Stromal cell of bone marrow (primary cell): ENCODE results near the gene SYNJ2BP.
"Not testable (repeated sequence)": the region's sequence is repeated elsewhere in the genome, so short reads cannot be mapped to it uniquely, and the experiment has no call there.

Experiments
- DNase-seq: peaks from one replicate; pipeline ENCODE4 v3.0.0-alpha.2; 2012; ENCODE audit warnings: low read depth

The SYNJ2BP gene, protein sequence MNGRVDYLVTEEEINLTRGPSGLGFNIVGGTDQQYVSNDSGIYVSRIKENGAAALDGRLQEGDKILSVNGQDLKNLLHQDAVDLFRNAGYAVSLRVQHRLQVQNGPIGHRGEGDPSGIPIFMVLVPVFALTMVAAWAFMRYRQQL

DNA sequence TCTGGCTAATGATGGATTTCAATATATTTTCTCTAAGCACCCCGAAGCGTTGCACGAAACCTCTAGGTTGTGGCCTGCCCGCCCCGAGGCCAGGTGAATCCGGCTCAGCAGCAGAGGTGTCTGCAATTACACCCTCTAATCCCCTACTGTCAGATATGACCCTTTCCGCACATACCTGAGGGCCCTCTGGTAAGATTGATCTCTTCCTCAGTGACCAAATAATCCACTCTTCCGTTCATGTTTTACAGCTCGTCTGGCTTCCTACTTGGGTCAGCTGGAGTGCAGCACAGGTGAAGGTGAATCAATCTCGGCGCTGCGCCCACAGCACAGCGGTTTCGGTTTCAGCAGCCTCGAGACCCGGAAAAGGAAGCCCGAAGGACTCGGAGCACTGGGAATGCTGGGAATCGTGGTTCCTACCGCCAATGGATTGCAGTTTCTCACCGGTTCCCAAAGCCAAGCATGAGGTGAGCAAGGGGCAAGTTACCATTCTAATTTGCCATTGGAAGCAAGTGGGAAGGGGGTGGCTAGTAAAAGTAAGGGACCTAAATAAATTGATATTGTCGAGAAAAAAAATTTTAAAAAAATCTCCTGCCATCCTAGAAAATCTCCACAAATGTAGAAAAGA, at the start of gene SYNJ2BP:
Gene SYNJ2BP, minus strand, starts transcription at position 366 of the 625 bp plus-strand sequence. Its CDS starts 127 bp downstream, at position 239.
- peak; percentile 47 for DNase-seq

DNA sequence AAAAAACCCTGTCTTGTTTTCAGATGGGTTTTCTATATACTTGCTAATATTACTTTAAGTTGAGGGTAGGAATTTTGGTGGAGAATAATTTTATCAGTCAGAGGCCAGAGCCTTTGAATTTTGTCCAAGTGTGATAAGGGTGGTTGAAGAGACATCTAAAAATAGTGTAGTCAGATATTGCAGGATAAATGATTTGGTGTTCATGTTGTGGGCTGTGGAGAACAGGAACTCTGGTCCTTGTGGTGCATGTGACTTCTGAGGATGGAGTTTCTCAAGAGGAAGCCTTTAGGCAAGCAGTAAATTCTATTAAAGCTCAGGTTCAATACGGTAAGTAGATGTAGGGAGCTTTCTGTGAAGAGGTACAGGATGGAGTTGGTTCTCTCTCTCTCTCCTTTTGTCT, 37.8 kb upstream of the SYNJ2BP start:
- no peak for DNase-seq

DNA sequence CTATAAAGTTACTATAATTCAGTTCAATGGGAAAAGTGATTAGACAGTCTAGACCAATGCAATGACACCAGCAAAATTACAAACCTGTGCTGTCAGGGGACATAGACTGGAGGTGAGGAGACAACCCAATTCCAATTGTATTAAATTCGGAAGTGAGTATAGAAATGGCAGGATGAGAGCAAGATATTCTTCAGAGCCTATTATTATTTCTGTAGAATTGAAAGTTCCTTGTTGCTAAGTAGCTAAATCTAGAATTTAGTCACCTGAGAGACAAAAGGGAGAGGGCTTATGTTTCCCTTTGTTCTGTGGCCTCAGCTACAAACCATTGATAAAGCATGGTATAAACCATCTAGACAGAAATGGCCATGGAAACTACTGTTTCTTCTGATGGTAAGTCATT, 35.0 kb upstream of the SYNJ2BP start, which contains the start of gene ADAM21:
Gene ADAM21, plus strand, starts transcription at position 301 of the 400 bp plus-strand sequence. CDS start 5,326 bp downstream, outside the sequence.
- DNase-seq = no peak

DNA sequence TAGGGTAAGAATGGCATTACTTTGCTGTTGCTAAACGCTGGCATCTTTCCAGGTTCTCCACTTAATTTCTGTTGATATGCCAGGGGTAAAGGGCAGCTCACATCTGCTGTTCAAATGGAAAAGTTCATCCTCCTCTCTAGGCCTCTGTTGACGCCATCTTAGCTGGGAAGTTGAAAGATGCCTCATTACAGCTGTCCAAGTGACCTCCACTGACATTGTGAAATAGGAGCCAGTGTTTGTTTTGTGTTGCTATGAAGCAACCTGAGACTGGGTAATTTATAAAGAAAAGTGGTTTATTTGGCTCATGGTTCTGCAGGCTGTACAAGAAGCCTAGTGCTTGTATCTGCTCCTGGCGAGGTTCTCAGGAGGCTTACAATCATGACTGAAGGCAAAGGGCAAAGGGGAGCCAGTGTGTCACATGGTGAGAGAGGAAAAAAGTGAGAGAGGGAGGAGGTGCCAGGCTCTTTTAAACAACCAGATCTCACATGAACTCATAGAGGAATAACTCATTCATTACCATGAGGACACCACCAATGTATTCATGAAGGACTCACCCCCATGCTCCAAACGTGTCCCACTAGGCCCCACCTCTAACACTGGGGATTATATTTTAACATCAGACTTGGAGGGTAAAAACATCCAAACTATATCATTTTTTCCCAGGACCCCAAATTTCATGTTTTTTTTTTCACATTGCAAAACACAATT, 31.9 kb upstream of the SYNJ2BP start:
- DNase-seq = peak; percentile 18

DNA sequence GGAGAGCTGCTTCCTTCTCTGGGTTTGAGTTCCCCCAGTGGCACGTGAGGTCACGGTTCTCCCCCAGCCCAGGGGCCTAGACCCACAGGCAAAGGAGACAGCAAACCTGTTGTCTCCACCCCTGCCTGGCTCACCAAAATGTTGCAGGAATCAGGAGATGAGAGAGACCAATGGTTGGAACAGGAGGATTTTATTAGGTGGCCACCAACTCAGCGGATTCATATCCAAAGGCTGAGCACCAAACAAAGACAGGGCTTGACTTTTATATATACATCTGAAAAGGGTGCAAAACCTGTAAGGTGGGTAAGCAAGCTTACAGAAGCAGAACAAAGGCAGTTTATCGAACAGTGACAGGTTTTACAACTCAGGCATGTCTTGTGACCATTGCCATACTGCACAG, 25.9 kb upstream of the SYNJ2BP start:
- no peak for DNase-seq

DNA sequence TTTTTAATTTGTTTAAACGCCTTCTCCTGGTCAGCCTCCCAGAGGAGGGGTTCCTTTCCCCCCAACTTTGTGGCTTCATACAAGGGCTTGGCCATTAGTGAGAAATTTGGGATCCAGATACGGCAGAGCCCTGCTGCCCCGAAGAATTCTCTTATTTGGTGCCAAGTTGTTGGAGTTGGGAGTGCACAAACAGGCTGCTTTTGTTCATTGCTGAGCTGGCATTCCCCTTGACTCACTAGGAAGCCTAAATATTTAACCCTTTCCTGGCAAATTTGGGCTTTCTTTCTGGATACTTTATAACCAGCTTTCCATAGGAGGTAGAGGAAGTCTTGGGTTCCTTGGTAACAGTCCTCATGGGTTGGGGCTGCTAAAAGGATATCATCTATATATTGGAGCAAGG, 24.8 kb upstream of the SYNJ2BP start:
- no peak for DNase-seq

DNA sequence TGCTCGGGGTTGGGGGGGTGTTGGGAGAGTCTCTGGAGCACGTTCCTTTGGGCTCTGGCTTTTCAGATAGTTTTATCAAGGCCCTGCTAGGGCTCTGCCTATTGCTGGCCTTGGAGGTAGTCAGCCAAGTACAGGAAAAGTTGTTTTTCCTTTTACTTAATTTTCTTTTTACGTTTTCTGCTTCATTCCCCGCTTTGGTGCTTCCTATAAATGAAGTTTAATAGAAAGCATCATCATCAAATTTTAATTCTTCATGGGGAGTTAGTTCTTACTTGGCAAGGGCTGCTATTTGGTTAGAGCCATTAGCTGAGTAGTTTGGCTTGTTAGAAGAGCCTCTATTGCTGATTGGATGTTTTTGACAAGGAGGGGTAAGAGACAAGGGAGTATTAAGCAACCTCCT, 20.0 kb upstream of the SYNJ2BP start:
- no peak for DNase-seq

DNA sequence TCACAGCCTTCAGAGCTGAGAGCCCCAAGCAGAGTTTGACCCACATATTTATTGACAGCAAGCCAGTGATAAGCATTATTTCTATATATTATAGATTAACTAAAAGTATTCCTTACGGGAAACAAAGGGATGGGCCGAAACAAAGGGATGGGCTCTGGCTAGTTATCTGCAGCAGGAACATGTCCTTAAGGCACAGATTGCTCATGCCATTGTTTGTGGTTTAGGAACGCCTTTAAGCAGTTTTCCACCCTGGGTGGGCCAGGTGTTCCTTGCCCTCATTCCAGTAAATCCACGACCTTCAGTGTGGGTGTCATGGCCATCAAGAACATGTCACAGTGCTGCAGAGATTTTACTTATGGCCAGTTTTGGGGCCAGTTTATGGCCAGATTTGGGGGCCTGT, 9.7 kb upstream of the SYNJ2BP start:
- DNase-seq = not testable (repeated sequence)

DNA sequence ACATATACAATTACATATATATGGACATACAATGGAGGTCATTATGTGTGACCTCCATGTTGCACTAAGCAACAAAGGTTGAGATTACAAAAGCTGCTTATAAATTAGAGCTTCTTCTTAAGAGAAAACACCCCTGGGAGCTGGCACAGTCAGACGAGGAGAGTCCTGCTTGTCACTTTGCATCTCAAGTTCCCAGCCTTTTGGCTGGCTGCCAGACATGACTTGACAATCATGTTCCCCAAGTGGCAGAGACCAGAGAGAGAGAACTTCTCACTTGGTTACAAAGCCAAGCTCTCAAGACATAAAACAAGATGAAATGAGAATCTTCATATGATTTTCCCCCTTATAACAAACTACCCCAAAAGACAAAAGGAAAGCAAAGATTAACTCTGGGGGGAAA, 8.5 kb upstream of the SYNJ2BP start:
- DNase-seq = no peak

DNA sequence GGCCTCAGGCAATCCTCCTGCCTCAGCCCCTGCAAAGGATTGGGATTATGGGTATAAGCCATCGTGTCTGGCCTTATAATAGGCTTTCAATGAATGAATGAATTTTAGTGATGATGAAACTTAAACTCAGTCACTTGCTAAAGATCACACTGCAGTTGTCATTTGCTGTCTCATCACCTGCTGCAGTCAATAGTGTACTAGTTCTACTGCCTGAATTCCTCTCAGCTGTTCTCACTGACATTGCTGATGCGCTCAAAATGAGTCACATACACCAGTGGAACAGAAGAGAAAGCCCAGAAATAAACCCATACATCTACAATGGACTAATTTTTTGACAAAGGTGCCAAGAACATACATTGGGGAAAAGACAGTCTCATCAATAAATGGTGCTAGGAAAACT, 5.6 kb upstream of the SYNJ2BP start:
- no peak for DNase-seq

DNA sequence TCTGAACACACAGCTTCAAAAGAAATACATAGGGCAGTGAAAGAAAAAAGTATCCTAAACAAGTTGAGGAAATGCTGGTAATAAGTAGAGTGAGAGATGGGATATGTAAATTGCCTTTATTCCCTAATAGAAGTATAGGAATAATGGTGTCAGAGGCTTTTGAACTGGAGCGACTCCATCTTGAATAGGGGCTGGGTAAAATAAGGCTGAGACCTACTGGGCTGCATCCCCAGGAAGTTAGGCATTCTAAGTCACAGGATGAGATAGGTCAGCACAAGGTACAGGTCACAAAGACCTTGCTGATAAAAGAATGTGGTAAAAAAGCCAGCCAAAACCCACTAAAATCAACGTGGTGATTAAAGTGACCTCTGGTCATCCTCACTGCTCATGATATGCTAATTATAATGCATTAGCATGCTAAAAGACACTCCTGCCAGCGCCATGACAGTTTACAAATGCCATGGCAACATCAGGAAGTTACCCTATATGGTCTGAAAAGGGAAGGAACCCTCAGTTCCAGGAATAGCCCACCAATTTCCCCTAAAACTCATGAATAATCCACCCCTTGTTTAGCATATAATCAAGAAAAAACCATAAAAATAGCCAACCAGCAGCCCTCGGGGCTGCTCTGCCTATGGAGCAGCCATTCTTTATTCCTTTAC, 2.5 kb upstream of the SYNJ2BP start:
- DNase-seq = not testable (repeated sequence)

DNA sequence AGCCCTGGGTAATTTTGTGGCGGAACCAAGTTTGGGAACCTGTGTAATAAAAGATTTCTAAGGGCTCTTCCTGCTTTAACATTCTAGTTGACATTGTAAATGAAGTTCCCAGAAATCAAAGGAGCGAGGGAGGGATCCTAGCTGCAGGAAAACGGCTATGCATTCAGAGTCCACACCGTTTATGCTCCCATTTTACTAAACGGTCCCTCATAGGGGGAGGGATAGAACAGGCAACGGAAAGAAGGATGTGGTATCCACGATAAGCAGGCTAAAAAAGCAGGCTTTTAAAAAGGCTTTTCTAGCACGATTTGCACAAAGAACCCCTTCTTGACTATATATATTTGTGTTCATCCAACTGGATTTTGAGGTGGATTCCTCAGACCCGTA, 559 bp downstream of the SYNJ2BP start:
- peak; percentile 4 for DNase-seq

DNA sequence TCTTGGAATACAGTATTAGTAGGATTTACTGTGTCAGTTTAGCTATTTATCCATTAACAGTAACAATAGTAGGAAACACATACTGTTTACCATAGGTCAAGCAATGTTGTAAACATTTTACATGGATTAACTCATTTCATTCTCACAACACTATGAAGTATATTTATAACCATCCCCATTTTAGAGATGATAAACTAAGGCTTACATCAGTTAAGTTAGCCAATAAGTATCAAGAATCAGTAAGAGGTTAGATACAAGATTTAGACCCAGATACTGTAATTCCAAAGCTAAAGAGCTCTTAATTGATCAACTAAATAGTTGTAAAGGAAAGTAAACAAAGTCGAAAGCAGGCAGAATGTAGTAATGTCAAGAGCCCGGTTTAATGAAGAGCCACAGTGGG, 1.1 kb downstream of the SYNJ2BP start:
- DNase-seq = no peak

DNA sequence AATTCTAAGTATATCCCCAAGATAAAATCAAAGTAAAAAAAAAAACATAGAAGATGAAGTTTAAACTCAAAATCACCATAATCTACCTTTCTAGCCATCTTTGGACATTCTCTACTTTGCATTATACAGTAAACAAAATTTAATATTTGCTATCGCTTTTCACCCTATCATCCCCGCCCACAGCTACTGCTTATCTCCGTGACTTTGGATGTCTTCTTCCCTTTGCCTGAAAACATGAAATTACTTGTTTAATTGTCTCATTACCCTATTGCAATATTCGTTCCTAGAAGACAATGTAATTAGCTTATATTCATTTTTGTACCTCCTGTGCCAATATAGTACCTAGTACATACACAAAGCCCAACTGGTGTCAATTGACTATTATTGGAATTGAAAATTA, 9.3 kb downstream of the SYNJ2BP start:
- no peak for DNase-seq

DNA sequence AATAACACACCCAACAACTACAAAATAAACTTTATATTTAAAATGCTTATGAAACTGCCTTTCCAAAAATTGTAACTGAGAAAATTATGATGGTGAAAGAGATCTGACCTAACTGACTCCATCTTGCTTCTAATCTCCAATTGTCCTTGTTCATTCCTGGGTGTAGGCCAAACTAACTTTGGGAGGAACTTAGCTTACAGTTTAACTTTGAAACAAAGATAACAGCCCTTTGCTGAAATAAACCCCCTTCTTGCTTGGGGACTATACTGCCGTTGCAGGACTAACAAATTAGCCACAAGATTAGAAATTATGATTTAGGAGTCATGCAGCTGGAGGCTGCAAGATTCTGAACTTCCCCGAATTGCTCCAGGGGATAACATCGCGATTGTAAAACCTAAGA, 10.7 kb downstream of the SYNJ2BP start:
- DNase-seq = not testable (repeated sequence)

DNA sequence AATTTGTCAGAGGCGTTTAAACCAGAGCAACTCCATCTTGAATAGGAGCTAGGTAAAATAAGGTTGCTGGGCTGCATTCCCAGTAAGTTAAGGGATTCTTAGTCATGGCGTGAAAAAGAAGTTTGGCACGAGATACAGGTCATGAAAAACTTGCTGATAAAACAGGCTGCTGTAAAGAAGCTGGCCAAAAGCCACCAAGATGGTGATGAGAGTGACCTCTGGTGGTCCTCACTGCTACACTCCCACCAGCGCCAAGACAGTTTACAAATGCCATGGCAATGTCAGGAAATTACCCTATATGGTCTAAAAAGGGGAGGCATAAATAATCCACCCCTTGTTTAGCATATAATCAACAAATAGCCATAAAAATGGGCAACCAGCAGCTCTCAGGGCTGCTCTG, 13.6 kb downstream of the SYNJ2BP start:
- not testable (repeated sequence) for DNase-seq

DNA sequence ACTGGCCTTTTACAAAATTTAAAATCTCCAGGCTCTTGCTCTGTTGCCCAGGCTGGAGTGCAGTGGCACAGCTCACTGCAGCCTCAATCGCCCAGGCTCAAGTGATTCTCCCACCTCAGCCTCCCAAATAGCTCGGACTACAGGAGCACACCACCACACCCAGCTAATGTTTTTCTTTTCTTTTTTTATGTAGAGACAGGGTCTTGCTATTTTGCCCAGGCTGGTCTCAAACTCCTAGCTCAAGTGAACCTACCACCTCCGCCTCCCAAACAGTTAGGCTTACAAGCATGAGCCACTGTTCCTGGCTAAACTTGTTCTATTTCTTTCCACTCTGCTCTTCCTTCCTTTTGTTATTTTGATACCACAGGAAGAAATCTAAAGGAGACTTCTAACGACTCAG, 15.2 kb downstream of the SYNJ2BP start:
- DNase-seq = no peak

DNA sequence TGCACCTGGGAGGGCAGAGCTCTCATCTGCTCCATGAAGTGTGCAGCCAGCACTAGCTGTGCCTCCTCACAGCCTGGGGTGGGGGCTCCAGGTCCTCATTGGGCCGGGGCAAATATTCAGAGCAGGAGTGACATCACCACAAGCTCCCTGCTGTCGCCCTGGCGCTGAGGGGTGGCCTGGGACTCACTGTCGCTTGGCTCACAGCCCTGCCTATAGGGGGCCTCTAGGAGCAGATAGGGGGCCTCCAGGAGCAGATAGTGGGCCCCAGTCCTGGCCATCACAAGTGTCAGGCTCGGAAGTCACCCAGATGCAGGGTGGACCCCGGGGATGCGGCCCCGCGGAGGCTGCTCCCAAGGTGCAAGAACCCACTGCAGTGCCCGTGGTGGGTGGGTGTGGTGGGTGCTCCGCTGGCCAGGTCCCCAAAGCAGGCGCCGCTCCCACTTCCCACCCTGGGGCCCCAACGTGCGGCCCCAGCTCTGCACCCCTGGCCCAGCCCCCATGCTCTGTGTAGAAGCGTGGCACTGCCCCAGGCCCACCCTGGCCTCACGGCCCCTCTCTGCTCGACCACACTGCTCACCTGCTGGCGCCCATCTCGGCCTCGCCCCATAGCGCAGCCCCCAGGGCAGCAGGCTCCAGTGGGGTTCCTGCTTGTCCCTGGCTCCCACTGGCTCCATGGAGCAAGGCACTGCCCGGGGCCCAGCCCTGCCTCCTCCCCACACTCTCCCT, 18.0 kb downstream of the SYNJ2BP start:
- DNase-seq = no peak

DNA sequence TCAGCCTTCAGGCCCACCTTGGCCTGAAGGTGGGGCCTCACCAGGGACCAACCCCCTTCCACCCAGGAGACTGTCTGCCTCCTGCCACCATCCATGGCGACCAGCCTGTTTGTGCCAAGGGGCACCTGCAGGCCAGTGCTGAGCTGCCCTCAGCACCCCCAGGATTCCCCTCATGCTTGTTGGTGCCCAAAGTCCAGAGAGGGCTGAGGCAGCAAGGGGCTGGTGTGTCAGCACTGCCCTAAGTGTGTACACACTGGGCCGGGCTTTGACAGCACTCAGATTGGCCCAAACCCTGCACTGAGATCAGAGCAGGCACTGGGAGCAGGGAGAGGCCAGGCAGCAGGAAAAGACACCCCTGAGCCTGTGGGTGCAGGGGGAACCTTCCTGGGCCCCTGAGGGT, 18.6 kb downstream of the SYNJ2BP start:
- DNase-seq = no peak

DNA sequence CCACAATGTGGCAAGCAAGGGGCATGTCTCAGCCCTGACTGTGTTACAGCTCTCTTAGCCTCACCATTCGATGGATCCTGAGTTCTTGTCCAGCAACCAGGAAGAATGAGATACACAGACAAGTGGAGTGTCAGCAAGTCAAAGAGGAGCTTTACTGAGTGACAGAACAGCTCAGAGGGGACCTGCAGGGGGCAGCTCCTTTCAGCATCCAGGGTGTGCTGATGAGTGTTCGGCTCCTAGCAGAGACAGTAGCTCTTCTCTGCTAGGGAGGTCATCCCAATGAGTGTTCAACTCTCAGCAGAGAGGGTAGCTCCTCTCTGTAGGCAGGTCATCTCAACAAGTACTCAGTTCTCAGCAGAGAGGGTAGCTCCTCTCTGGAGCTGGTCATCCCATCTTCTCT, 19.1 kb downstream of the SYNJ2BP start:
- DNase-seq = no peak

DNA sequence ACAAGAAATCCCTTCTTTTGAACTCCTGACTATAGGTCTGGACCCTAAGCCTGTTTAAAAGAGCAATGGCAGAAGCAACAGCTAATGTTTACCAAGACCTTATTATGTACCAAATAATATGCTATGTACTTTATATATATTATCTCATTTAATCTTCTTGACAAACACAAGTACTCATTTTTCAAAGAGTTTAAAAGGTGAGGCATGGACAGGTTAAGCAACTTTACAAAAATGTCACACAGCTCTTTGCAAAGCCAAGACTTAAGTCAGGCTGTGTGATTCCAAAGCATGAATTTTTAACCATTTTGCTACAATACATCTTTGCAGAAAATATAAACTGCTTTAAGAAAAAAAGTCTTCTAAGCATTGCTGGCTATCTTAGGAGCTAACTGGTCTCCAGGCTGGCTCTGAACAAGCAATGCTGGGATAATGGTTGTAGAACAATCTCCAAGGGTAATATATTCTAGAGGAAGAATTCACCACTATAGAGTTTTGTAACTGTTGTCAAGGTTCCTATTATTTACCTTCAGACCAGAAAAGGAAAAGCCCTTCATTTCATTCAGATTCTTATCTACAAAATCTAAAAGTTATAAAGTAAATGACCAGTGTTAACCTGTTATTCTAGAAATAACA, 22.1 kb downstream of the SYNJ2BP start:
- no peak for DNase-seq

DNA sequence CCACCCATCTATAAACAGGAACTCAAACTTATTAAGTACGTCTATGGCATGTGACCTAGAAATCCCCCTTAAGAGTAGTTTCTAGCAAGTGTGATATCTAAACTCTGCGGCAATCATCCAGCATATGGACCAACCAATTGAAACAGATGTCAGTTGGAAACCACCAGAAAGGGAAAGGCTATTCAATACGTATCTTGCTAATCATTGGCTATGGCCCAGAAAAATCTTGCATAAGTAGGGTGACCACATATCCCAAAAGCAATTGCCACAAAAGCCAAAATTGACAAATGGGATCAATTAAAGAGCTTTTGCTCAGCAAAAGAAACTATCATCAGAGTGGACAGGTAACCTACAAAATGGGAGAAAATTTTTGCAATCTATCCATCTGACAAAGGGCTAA, 24.2 kb downstream of the SYNJ2BP start:
- no peak for DNase-seq
